Mammary epithelial cell (primary cell): ENCODE data around the gene EIF4ENIF1.

ENCODE experiments used
- CTCF ChIP-seq, 2 donors: IDR thresholded peaks in 1 of 2; conservative IDR thresholded peaks in 1 of 2; 2 replicates each; pipeline ENCODE4 v1.5.1; 2011 to 2012; ENCODE audit warnings: inconsistent platforms in 2 of 2, low read length in 2 of 2, mild to moderate bottlenecking in 2 of 2, control low read depth in 1 of 2, low read depth in 1 of 2; ENCODE audit not compliant: insufficient read depth in 1 of 2; ENCODE audit errors: extremely low read depth in 1 of 2
- EZH2 ChIP-seq: IDR thresholded peaks from 2 replicates; pipeline ENCODE4 v1.6.1; 2012; ENCODE audit warnings: low read length, inconsistent platforms, borderline replicate concordance

- TF ChIP-seq EZH2 (no peak), CTCF (conservative IDR thresholded peaks at IDR 0.05 in 1 of 2, IDR thresholded peaks at IDR 0.05 in 1 of 2; ENCODE audit: extremely low read depth in 1 of 2, insufficient read depth in 1 of 2, low read depth in 1 of 2, low read length in 2 of 2) (no peak)
These were observed at the start of gene EIF4ENIF1 for GRCh38 chr22:31489632-31490495.
